PC-9 (cell line): ENCODE measurements around the gene GMPPB. TPM values are rescaled to one million over a fixed set of nuclear protein-coding genes. Genes with fewer than 3 reads are reported as not detected.

Source experiments
- BruUV-seq: library from RNA; stranded (reverse); fragments of 400-500 nt; replicated peaks from 2 replicates; lab custom pipeline; 2021; lab: Mats Ljungman, UMichigan
- CTCF ChIA-PET: fragments of 300-600 bp; sonication (Branson Sonifier 250); formaldehyde crosslinking; loops from one replicate; lab custom pipeline; 2022; ENCODE audit warnings: antibody characterized with exemption; lab: Charles Lee
- POLR2A ChIA-PET: fragments of 300-600 bp; sonication (Branson Sonifier 250); formaldehyde crosslinking; loops from one replicate; lab custom pipeline; 2022; ENCODE audit warnings: antibody characterized with exemption; ENCODE audit not compliant: unreplicated experiment; lab: Charles Lee
- DNase-seq, 2 experiments: peaks; one replicate each; pipeline versions ENCODE4 v3.0.0 to v3.0.0-alpha.2; 2015 to 2022; ENCODE audit warnings: mixed read lengths in 1 of 2
- H2AFZ ChIP-seq: fragments of 200-600 bp; sonication (generic); 2 replicates; pipeline ENCODE4 v1.8.1; 2017; ENCODE audit warnings: antibody characterized with exemption
- H3F3A ChIP-seq: fragments of 200-600 bp; sonication (generic); 2 replicates; pipeline ENCODE4 v1.8.1; 2017; ENCODE audit warnings: antibody characterized with exemption, mild to moderate bottlenecking, low read depth; ENCODE audit not compliant: insufficient read depth
- H3K27ac ChIP-seq: fragments of 200-600 bp; sonication (generic); 2 replicates; pipeline ENCODE4 v1.6.1; 2016; ENCODE audit warnings: mixed run types
- H3K27me3 ChIP-seq: fragments of 200-600 bp; sonication (generic); 2 replicates; pipeline ENCODE4 v1.6.1; 2016; ENCODE audit warnings: low read depth, mixed run types; ENCODE audit not compliant: insufficient read depth
- H3K36me3 ChIP-seq: fragments of 200-600 bp; sonication (generic); 2 replicates; pipeline ENCODE4 v1.6.1; 2016; ENCODE audit warnings: low read depth, mixed run types
- H3K4me1 ChIP-seq: fragments of 200-600 bp; sonication (generic); replicated peaks from 2 replicates; pipeline ENCODE4 v1.6.1; 2016; ENCODE audit warnings: mixed run types; ENCODE audit not compliant: insufficient read depth
- H3K4me2 ChIP-seq: fragments of 200-600 bp; sonication (generic); 2 replicates; pipeline ENCODE4 v1.6.1; 2017; ENCODE audit warnings: mixed run types
- H3K4me3 ChIP-seq: fragments of 200-600 bp; sonication (generic); 2 replicates; pipeline ENCODE4 v1.6.1; 2016; ENCODE audit warnings: mixed run types
- H3K79me2 ChIP-seq: fragments of 200-600 bp; sonication (generic); 2 replicates; pipeline ENCODE4 v1.6.1; 2017; ENCODE audit warnings: low read depth, mixed run types
- H3K9me2 ChIP-seq: fragments of 200-600 bp; sonication (generic); 2 replicates; pipeline ENCODE4 v1.8.1; 2017; ENCODE audit warnings: mild to moderate bottlenecking; ENCODE audit not compliant: insufficient read depth
- H3K9me3 ChIP-seq: fragments of 200-600 bp; sonication (generic); 2 replicates; pipeline ENCODE4 v1.8.1; 2016; ENCODE audit warnings: low read depth; ENCODE audit not compliant: insufficient read depth
- H4K20me1 ChIP-seq: fragments of 200-600 bp; sonication (generic); 2 replicates; pipeline ENCODE4 v1.8.1; 2017; ENCODE audit not compliant: insufficient read depth
- CTCF ChIP-seq: fragments of 200-600 bp; sonication (generic); conservative IDR thresholded peaks from 2 replicates; pipeline ENCODE4 v1.6.1; 2017; ENCODE audit warnings: mixed run types, antibody characterized with exemption, mild to moderate bottlenecking, moderate library complexity
- EZH2 ChIP-seq: fragments of 200-600 bp; sonication (generic); IDR thresholded peaks from 2 replicates; pipeline ENCODE4 v1.8.0; 2017; ENCODE audit warnings: antibody characterized with exemption, low read depth
- intact Hi-C: fragments of 100-400 bp; cut with micrococcal nuclease; formaldehyde crosslinking; loops from one replicate; pipeline ENCODE4 v1.10.0; 2022; ENCODE audit not compliant: unreplicated experiment
- total RNA-seq: library from RNA; stranded (reverse); gene quantifications from 2 replicates; pipeline ENCODE4 v1.2.3, GENCODE V29; 2021

Gene GMPPB
- total RNA-seq, 1 experiment from 2014 or later: 20.4 TPM

GRCh38 chr3:49769926-49770325, 46.2 kb upstream of the GMPPB start:
- Histone ChIP-seq H3K4me1 (no peaks in the 10 kb centered on the region), H3K9me2 (no peaks in the 10 kb centered on the region), H3K9me3 (no peaks in the 10 kb centered on the region), H3K27me3 (no peaks in the 10 kb centered on the region), H3K36me3 (no peaks in the 10 kb centered on the region), H3F3A (no peaks in the 10 kb centered on the region), H4K20me1 (peaks cover 14% of the 10 kb centered on the region), H3K4me2 (no peak overlapping the region), H3K4me3 (no peak overlapping the region), H3K27ac (no peak overlapping the region), H3K79me2 (peaks cover 38% of the 10 kb centered on the region), H2AFZ (no peak overlapping the region)
- intact Hi-C loops: no loop called here
- no TSS peak for BruUV-seq
- ChIA-PET POLR2A (no interaction called here), CTCF (no interaction called here)
- no peak for DNase-seq
- TF ChIP-seq CTCF: no peak
- TF ChIP-seq EZH2: no peak

GRCh38 chr3:49769286-49769915, 45.6 kb upstream of the GMPPB start:
- DNase-seq: no peak
- Histone ChIP-seq H2AFZ (no peak overlapping the region), H3K27ac (no peak overlapping the region), H3K4me2 (no peak overlapping the region), H3K79me2 (peaks cover 44% of the 10 kb centered on the region), H3K4me3 (no peak overlapping the region), H3K36me3 (no peaks in the 10 kb centered on the region), H3K9me3 (no peaks in the 10 kb centered on the region), H3K27me3 (no peaks in the 10 kb centered on the region), H3K4me1 (no peaks in the 10 kb centered on the region), H4K20me1 (peaks cover 10% of the 10 kb centered on the region), H3K9me2 (no peaks in the 10 kb centered on the region), H3F3A (no peaks in the 10 kb centered on the region)
- ChIA-PET POLR2A (no interaction called here), CTCF (no interaction called here)
- TF ChIP-seq CTCF (no peak), EZH2 (no peak)
- intact Hi-C loops: no loop called here
- no TSS peak for BruUV-seq

- no TSS peak for BruUV-seq
- H4K20me1 ChIP-seq: no peaks in the 10 kb centered on the region; the same call in none of the 2 replicates
- no peak overlapping the region for H3K4me3 ChIP-seq
- H3F3A ChIP-seq: no peaks in the 10 kb centered on the region
- peaks cover 19% of the 10 kb centered on the region for H3K79me2 ChIP-seq
- H3K4me1 ChIP-seq: no peaks in the 10 kb centered on the region
- TF ChIP-seq CTCF (no peak), EZH2 (no peak)
- no peaks in the 10 kb centered on the region for H3K9me2 ChIP-seq
- no peak overlapping the region for H2AFZ ChIP-seq
- no peak overlapping the region for H3K27ac ChIP-seq
- no peak for DNase-seq
- intact Hi-C loops: no loop called here
- POLR2A ChIA-PET: no interaction called here
- no peaks in the 10 kb centered on the region for H3K36me3 ChIP-seq
- H3K27me3 ChIP-seq: no peaks in the 10 kb centered on the region
- H3K9me3 ChIP-seq: no peaks in the 10 kb centered on the region
- H3K4me2 ChIP-seq: no peak overlapping the region
- CTCF ChIA-PET: no interaction called here
Measured at GRCh38 chr3:49763981-49764380, 40.2 kb upstream of the GMPPB start.
